Measurements from ENCODE around the gene IL36B. TPM values are rescaled to one million over a fixed set of nuclear protein-coding genes. Genes with fewer than 3 reads are reported as not detected.

The IL36B gene
- total RNA-seq, 1 donor from 2014 or later: not detected

DNA sequence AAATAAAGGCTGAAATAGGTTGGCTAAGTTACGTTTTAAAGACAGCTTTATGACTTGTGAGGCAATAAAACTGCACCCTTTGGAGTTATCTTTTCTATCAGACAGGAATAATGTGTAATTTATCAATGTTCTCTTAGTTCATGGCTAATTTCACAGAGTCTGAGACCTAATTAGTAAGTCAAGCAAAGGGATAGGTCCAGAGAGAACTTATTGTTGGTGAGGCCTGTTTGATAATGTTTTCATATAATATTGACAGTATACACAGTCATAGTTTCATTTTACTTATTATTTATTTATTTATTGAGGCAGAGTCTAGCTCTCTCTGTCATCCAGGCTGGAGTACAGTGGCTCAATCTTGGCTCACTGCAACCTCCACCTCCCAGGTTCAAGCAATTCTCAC, 4.5 kb upstream of the IL36B start:
- TF ChIP-seq, protein P1, sequence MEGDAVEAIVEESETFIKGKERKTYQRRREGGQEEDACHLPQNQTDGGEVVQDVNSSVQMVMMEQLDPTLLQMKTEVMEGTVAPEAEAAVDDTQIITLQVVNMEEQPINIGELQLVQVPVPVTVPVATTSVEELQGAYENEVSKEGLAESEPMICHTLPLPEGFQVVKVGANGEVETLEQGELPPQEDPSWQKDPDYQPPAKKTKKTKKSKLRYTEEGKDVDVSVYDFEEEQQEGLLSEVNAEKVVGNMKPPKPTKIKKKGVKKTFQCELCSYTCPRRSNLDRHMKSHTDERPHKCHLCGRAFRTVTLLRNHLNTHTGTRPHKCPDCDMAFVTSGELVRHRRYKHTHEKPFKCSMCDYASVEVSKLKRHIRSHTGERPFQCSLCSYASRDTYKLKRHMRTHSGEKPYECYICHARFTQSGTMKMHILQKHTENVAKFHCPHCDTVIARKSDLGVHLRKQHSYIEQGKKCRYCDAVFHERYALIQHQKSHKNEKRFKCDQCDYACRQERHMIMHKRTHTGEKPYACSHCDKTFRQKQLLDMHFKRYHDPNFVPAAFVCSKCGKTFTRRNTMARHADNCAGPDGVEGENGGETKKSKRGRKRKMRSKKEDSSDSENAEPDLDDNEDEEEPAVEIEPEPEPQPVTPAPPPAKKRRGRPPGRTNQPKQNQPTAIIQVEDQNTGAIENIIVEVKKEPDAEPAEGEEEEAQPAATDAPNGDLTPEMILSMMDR (conservative IDR thresholded peaks at IDR 0.05; ENCODE audit: low read depth, low read length): no peak
- H3K4me3 ChIP-seq (ENCODE audit: low read depth, low read length): no peak overlapping the region
- DNase-seq (ENCODE audit: low read depth): no peak

DNA sequence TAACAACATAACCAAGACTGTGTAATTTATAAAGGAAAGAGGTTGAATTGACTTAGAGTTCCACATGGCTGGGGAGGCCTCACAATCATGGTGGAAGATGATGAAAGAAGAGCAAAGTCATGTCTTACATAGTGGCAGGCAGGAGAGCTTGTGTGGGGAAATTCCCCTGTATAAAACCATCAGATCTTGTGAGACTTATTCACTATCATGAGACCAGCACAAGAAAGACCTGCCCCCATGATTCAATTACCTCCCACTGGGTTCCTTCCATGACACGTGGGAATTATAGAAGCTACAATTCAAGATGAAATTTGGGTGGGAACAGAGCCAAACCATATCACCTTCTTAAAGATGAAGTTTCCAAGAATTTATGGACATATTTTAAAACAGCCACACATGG, 3.9 kb upstream of the IL36B start:
- H3K4me3 ChIP-seq (ENCODE audit: low read depth, low read length): no peak overlapping the region
- DNase-seq (ENCODE audit: low read depth): no peak
- TF ChIP-seq, protein P1 (conservative IDR thresholded peaks at IDR 0.05; ENCODE audit: low read depth, low read length): no peak

DNA sequence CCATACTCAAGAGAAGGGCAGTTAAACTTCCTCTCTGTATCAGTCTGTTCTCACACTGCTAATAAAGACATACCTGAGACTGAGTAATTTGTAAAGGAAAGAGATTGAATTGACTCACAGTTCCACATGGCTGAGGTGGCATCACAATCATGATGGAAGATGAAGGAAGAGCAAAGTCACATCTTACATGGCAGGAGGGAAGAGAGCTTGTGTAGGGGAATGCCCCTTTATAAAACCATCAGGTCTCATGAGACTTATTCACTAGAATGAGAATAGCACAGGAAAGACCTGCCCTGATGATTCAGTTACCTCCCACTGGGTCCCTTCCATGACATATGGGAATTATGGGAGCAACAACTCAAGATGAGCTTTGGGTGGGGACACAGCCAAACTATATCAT, 1.4 kb upstream of the IL36B start:
- TF ChIP-seq, protein P1 (conservative IDR thresholded peaks at IDR 0.05; ENCODE audit: low read depth, low read length): no peak

DNA sequence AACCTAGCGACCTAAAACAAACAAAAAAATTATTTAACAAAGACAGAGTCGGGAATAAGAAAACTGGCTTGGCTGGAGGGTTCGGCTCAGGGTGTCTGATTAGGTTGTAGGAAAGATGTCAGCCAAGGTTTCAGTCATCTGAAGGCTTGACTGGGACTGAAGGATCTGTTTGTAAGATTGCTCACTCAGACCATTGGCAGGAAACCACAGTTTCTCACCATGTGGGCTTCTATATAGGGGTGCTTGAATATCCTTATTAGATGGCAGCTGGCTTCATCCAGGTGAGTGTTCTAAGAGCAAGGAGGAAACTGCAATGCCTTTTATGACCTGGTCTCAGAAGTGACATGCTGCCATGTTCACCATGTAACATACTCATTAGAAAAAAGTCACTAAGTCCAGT, 999 bp upstream of the IL36B start:
- TF ChIP-seq, protein P1 (conservative IDR thresholded peaks at IDR 0.05; ENCODE audit: low read depth, low read length): no peak
- DNase-seq (ENCODE audit: low read depth): no peak
- no peak overlapping the region for H3K4me3 ChIP-seq (ENCODE audit: low read depth, low read length)

More for the DNA sequence above, 1.4 kb upstream of the IL36B start:
- H3K4me3 ChIP-seq (ENCODE audit: low read depth, low read length): no peak overlapping the region
- no peak for DNase-seq (ENCODE audit: low read depth)

DNA sequence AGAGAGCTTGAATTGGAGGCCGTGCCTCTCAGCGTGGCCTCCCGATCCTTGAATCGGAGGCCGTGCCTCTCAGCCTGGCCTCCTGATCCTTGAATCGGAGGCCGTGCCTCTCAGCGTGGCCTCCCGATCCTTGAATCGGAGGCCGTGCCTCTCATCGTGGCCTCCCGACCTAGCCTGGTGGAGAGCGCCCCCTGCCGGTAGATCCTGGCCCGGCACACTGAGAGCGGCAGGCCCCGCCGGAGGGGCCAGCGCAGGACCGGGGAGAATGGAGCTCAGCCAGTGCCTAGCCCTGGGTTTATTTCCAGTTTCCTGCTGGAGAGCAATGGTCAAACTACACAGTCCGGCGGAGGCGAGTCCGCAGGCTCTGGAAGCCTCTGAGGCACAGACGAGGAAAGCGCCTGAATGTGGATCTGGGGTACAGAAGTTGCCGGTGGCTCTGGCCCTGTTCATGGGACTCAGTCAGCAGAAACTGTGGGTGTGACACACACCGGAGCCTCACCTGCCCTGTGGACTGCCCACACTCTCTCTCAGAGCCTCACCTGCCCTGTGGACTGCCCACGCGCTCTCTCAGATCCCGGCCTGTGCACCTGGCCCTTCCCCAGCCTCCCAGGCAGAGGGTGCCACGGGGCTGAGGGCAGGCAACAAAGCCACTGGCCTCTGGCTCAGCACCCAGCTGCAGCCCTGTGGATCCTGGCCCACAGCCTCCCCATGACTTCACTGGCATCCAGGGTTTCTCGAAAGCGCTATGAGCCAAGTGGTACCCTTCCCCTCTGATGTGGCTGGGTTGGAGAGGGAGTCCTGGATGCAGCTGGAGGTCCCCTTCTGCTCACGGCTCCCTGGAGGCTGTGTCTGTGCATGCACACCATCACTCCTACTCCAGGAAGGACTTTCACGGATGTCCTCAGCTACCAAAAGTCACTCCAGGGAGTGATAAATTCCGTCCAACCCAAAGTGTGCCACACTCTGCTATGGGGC, 1.5 kb downstream of the IL36B start:
- TF ChIP-seq, protein P1 (conservative IDR thresholded peaks at IDR 0.05; ENCODE audit: low read depth, low read length): no peak
- no peak overlapping the region for H3K4me3 ChIP-seq (ENCODE audit: low read depth, low read length)

DNA sequence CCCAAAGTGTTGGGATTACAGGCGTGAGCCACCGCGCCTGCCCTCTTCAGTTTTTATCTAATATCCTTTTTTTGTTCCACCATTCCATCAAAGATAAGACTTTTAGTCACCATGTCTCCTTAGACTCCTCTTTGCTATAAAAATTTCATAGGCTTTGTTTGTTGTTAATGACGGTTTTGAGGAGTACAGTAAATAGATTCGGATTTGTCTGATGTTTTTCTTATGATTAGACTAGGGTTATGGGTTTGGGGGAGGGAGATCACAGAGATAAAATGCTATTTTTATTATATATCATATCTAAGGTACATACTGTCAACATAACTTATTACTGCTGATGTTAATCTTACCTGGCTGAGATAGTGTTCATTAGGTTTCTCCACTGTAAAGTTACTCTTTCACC, 6.2 kb downstream of the IL36B start:
- no peak for DNase-seq (ENCODE audit: low read depth)
- TF ChIP-seq, protein P1 (conservative IDR thresholded peaks at IDR 0.05; ENCODE audit: low read depth, low read length): no peak
- H3K4me3 ChIP-seq (ENCODE audit: low read depth, low read length): no peak overlapping the region

More for the DNA sequence above, 1.5 kb downstream of the IL36B start:
- DNase-seq (ENCODE audit: low read depth): no peak
